Measurements from ENCODE around the gene SLC30A9.

DNA sequence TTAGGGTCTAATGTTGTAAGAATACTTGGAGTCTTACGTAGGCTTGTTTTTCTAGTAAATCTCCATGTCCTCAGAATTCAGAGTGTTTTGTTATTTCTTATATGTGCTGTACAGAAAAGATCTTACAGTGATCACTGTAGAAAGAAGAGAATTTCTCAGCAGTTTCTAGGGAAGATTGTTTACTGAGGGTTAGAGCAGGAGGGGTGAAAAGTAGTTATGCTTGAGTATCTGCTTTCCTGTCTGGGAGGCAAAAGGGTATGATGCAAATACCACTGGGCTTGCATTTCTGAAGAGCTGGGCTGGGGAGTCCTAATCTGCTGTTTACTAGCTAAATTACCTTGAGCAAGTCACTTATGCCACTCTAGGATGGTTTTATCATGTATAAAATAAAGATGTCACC is 84.0 kb downstream of the SLC30A9 start:
- TF ChIP-seq, protein P1, sequence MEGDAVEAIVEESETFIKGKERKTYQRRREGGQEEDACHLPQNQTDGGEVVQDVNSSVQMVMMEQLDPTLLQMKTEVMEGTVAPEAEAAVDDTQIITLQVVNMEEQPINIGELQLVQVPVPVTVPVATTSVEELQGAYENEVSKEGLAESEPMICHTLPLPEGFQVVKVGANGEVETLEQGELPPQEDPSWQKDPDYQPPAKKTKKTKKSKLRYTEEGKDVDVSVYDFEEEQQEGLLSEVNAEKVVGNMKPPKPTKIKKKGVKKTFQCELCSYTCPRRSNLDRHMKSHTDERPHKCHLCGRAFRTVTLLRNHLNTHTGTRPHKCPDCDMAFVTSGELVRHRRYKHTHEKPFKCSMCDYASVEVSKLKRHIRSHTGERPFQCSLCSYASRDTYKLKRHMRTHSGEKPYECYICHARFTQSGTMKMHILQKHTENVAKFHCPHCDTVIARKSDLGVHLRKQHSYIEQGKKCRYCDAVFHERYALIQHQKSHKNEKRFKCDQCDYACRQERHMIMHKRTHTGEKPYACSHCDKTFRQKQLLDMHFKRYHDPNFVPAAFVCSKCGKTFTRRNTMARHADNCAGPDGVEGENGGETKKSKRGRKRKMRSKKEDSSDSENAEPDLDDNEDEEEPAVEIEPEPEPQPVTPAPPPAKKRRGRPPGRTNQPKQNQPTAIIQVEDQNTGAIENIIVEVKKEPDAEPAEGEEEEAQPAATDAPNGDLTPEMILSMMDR (conservative IDR thresholded peaks at IDR 0.05) = no peak
- no peak for TF ChIP-seq ZFX (IDR thresholded peaks at IDR 0.05)

All from C4-2B (cell line).